HG03196 (cell line): ENCODE measurements around the gene SLC30A10.
"Not testable (repeated sequence)": the region's sequence is repeated elsewhere in the genome, so short reads cannot be mapped to it uniquely, and the experiment has no call there.

ENCODE experiments used
- ATAC-seq: cut with Tn5 transposase; IDR thresholded peaks from one replicate; pipeline ENCODE4 v1.9.1; 2021; ENCODE audit not compliant: unreplicated experiment

Gene SLC30A10

GRCh38 chr1:219927956-219928790 lies at the start of gene SLC30A10:
Gene SLC30A10, minus strand, starts transcription at chr1:219928557. Its CDS starts 117 bp downstream, at chr1:219928440.
- no peak for ATAC-seq

GRCh38 chr1:219973213-219973612 lies 44.9 kb upstream of the SLC30A10 start:
- ATAC-seq: no peak

GRCh38 chr1:219967361-219967760 lies 39.0 kb upstream of the SLC30A10 start:
- no peak for ATAC-seq

GRCh38 chr1:219966071-219966349 lies 37.7 kb upstream of the SLC30A10 start:
- no peak for ATAC-seq

- ATAC-seq: no peak
These were observed 37.1 kb upstream of the SLC30A10 start for GRCh38 chr1:219965285-219966070.

GRCh38 chr1:219963432-219963831 lies 35.1 kb upstream of the SLC30A10 start:
- no peak for ATAC-seq

GRCh38 chr1:219961684-219962083 lies 33.3 kb upstream of the SLC30A10 start:
- no peak for ATAC-seq

- no peak for ATAC-seq
These were observed 31.3 kb upstream of the SLC30A10 start for GRCh38 chr1:219959540-219960203.

- ATAC-seq: no peak
These were observed 30.6 kb upstream of the SLC30A10 start for GRCh38 chr1:219958875-219959417.

GRCh38 chr1:219954736-219955421 lies 26.5 kb upstream of the SLC30A10 start:
- no peak for ATAC-seq

GRCh38 chr1:219954052-219954451 lies 25.7 kb upstream of the SLC30A10 start:
- no peak for ATAC-seq

- ATAC-seq: no peak
These were observed 24.0 kb upstream of the SLC30A10 start for GRCh38 chr1:219952361-219952760.

GRCh38 chr1:219949227-219949626 lies 20.9 kb upstream of the SLC30A10 start:
- ATAC-seq: not testable (repeated sequence)

GRCh38 chr1:219948766-219949165 lies 20.4 kb upstream of the SLC30A10 start:
- ATAC-seq: not testable (repeated sequence)

- no peak for ATAC-seq
These were observed 17.4 kb upstream of the SLC30A10 start for GRCh38 chr1:219945795-219946194.

- ATAC-seq: no peak
These were observed 13.1 kb upstream of the SLC30A10 start for GRCh38 chr1:219941179-219942118.

- no peak for ATAC-seq
These were observed 12.3 kb upstream of the SLC30A10 start for GRCh38 chr1:219940707-219941106.

- ATAC-seq: no peak
These were observed 10.3 kb upstream of the SLC30A10 start for GRCh38 chr1:219938706-219939105.

- ATAC-seq: not testable (repeated sequence)
These were observed 5.4 kb upstream of the SLC30A10 start for GRCh38 chr1:219933763-219934162.

- ATAC-seq: no peak
These were observed 2.7 kb upstream of the SLC30A10 start for GRCh38 chr1:219931033-219931432.
